GF-D8 (cell line): ENCODE results near the gene GABBR2.

Experiments used
- DNase-seq: peaks from one replicate; lab custom pipeline; 2025; lab: John Stamatoyannopoulos, UW

The GABBR2 gene

DNA sequence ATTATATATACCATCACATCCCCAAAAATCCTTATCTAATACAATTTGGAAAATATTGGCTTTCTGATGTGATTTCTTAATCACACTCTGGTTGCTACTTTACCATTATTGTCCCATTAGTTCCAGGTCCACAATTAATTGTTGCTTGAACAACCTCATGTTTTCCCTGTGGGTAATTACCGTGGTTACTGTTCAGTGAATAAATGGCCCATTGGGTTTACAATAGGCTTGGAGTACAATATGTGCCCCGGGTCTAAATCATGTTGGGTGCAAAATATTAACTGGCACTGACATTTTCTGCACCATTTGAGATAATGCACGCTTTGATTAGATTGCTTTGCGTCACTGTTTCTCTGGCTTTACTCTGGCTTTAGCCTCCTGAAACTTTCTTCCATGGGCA is 163.7 kb downstream of the GABBR2 start:
- DNase-seq = no peak

DNA sequence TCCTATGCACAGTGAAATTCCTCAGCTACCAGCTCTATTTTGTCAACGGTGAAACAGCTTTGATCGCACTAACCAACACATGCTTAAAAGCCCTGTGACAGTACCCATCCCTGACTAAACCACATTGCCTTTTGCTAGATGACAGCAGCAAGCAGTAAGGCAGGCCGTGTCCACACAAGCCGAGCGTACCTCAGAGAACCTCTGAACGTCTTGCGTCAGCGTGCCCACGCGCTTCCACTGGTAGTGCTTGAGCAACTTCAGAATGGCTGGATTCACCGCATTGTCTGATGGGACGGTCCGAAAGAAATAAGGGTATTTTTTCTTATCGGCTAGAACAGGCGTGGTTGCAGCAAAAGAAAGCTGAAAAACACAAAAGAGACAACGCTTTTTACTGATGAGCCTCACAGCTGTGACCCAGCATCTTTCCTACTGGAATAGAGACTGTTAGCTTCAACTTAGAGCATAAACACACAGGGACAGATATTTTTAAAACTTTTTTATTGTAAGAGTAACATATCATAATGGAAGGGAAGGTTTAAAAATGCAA is 167.0 kb downstream of the GABBR2 start:
- DNase-seq = no peak

DNA sequence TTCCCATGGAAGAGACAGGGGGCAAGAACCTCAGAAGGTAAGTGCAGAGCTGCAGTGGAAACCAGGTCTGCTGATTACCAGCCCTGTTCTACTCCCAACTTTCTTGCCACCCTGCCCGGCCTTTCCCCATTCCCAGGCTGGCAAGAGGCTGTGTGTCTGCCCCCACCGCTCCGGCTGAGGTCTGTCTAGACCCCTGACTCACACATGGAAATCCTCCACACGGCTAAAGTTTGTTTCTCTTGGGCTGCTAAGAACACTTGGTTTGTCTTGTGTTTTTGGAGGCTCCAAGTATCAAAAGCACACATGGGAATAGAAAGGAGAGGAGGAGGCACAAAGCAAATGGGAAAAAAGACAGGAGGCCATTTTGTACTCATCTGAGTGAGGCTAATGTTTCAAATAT is 168.3 kb downstream of the GABBR2 start:
- no peak for DNase-seq

DNA sequence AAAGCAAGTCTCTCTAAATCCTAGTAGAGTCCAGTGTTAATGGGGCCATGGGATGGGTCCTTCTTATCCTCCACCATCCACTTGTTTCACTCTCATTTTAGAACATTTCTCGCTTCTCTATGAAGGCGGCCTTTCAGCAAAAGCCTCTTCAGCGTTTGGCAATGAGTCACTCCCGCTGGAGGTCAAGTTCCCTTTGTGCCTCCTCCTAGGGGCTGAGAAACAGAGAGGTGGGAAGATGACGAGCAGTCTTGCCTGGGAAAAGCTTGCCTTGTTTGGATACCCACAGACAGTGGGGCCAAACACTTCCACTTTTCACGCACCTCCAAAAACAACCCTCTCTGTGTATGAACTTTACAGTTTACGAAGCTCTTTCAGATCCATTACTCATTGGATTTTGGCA is 168.8 kb downstream of the GABBR2 start:
- no peak for DNase-seq

DNA sequence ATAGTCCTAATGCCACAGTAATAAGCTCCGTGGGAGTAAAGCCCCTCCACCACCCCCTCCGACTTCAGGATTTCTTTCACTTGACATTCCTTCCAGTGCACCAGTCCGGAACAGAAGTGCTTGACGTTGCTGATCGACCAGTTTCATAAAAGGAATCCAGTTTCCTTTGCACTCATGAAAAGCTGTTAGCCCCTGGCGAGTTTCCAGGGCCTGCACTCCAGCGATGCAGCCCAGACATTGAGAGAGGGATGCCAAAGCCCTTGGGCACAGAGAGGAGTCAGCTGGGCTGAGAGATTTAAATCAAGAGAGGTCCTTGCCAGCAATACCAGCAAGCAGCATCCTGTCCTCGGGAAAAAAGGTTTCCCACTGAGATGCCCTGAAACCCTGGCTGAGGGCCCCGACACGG is 170.1 kb downstream of the GABBR2 start:
- no peak for DNase-seq

DNA sequence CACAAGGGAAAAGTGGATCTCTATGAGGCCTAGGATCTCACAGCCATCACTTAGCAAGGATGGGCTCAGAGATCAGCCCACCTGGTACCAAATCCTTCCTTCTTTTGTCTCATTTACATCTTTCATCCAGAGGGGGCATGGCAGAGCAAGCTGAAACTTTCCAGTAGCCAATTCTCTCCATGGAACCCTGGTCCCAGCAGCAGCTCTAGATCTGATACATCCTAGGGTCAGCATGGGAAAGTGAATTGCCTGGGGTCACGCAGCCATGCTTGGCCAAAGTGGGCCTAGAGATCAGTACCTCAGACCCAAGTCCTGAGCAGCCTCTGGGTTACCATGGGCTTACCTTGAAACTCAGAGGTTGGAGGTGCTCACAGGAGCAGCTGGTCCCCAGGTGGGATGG is 170.5 kb downstream of the GABBR2 start:
- no peak for DNase-seq

DNA sequence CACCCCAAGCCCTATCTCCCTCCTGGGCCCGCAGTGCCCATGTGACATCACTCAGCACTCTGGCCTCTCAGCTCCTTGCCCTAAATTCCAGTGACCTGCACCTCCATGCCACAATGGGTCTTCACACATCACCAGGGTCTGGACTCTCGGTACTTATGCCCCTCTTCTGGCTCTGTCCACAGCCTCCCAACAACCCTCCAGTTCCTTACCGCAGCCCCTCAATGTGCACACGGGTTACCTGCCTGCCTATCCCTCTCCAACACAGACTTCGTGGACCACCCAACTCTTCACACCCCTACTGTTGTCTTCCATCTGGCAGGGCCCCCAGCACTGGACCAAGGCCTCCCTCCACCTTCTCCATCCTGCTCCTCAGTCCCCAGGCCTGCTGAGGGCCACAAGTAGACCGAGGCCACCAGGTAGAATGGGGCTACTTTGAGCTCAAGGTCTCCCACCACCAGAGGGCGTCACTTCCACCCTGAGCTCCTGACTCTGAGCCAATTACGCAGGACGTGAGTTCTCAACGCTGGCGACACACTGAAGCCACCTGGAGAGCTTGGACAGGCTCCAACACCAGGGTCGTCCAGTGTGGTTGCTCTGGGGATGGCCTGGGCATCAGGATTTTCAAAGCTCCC is 172.1 kb downstream of the GABBR2 start:
- DNase-seq = no peak

DNA sequence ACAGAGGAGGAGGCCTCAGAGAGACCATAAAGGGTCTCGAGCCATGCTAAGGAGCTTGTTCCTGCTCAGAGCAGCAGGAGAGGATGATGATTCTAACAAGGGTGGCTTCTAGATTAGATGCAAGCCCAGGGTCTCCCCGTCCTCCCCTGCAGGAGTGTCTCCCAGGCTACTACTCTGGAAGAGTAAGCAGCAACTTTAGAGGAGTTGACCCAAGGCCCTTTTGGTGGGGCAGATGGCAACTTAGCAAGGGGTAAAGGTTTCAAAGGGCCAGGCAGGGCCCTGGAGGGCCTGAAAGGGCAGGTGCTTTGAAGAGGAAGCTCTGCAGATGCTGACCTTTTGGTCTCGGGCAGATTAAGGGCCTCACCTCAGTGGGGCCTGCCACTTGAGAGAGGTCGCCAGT is 174.9 kb downstream of the GABBR2 start:
- no peak for DNase-seq

DNA sequence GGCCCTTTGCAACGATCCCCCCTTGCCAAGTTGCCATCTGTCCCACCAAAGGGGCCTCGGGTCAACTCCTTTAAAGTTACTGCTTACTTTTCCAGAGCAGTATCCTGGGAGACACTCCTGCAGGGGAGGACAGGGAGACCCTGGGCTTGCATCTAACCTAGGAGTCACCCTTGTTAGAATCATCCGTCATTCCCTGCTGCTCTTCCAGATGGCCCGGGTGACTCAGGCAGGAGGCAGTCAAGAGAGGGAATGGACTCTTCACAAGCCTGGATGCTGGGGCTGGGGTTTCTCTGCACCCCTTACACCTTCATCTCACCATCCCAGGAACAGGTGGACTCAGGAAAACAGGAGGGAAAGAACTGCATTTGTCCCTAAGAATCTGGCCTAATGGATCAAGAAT is 175.6 kb downstream of the GABBR2 start:
- no peak for DNase-seq

DNA sequence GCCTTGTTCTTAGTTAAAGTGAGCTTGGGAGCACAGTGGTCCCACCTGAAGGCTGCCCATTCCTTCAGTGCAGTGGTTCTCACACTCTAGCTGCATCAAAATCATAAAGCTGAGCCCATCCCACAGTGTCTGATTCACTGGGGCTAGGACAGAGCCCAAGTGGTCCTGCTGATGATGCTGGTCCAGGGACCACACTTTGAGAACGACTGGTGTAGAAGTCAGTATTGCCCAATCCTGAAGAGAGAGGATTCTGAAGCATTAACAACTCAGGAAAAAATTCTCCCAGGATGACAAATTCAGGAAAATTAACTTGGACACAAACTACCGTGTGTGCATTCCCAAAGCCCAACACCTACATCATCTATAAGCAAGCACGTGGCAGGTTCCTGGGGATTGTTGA is 176.2 kb downstream of the GABBR2 start:
- no peak for DNase-seq

DNA sequence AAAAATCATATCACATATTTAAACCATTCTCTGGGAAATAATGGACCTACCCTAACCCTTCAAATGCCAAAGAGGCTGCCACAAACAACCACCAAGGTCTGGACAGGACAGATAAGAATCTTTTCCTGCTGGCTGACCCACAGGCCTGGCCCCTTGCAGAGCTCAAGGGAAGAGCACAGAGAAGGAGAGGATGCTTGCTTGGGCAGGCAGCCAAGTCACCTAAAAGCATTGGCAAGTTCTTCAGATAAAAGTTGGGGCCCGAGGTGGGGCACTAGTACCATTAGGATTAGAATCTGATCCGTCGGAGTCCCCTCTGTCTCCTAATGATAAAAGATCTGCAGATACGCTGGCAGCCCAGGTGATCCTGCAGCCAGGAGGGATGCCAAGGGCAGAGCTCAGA is 176.6 kb downstream of the GABBR2 start:
- no peak for DNase-seq

DNA sequence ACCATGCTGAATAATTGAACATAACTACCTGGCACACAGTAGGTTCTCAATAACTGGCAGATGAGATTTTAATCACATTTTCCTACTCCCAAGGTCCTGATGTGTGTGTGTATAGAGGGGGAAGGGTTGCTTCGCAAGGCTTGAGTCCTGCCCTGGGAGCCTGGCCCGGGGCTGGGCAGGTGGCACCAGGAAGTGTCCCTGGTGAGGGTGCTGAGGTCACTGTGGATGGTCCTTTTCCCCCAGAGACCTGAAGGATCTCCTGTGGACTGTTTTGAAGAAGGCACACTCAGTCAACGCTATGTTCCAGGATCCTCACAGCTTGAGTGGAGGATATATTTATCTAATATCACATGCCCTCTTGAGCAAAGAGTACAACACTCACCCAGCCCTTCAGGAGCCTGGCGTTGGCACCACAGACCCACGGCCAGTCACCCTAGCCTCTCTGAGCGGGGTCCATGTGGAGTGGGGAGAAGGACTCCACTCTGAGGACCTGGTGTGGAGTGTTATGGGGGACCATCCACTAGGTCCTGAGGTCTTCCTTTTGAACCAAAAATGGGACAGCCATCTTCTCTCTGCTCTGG is 177.8 kb downstream of the GABBR2 start:
- DNase-seq = no peak

DNA sequence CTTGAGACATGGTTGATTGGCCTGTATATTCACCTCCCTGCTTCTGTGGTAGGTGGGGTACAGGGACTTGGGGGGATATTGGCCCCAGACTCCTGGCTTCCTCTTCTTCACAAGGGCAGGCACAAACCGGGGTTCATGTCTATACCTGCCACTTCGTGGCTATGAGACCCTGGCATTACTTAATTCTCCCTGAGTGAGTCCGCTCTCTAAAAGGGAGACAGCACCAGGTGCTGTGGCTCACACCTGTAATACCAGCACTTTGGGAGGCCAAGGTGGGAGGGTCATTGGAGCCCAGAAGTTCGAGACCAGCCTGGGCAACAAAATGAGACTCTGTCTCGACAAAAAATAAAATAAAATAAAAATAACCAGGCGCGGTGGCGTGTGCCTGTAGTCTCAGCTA is 178.5 kb downstream of the GABBR2 start:
- DNase-seq = no peak

DNA sequence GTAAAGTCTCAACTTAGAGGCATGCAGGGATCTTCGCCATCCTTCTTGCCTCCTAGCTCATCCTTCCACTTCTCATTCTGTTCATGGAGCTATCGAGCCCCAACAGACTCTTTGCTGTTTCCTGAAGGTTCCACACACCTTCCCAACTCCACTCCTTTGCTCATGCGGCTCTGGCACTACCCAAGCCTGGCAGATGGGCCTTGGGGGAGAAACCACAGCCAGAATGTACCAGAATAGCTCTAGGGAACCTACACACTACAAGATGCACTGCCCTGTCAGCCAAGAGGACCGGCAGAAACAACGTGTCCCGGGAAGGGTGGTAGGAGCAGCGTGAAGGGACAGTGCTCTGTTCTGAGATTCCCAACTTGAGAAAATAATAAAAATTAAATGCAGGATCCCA is 178.9 kb downstream of the GABBR2 start:
- no peak for DNase-seq

DNA sequence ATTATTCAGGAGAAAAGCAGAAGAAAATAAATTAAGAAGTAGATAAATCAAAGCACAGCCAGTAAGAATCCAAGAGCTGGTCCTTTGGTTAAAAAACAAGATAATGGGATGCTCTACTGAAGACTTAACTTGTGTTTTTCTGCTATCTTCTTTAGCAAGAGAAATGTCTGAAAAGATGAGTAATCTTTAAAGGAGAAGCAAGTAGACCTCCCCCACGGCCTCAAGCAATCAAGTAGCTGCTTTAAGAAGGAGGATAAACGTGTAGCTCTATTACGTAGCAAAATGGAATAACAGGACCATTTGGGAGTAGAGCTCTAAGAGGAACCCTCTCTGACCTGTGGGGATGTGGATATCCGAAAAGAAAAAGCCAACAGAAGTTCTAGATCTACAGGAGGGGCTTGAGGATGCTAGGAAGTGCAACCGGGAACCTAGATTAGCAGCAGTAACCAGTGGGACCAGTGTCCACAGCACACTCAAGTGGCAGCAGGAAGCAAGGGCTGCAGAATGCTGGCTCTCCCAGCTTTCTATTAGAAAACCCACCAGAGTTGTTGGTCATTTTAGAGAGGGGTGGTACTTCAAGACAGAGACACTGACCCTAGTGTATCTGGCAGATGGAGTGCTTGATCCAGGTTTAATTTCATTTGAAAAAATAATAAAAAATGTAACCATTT is 185.4 kb downstream of the GABBR2 start:
- no peak for DNase-seq

DNA sequence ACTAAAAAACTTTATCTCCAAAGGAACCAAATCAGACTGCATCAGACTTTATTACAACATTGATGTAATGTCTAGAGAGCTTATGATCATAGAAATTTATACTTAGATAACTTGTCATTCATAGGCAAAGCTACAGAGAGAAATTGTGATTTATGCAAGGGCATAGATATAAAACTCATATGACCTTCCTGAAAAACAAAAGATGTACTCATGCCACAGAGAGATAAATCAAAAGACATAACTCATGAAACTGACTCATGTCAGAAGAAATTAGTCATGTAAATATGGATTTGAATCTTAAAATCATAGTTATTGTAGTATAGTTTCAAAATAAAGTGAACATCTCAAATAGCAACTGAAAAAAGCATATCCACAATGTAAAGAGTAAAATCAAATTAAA is 186.2 kb downstream of the GABBR2 start:
- DNase-seq = no peak

DNA sequence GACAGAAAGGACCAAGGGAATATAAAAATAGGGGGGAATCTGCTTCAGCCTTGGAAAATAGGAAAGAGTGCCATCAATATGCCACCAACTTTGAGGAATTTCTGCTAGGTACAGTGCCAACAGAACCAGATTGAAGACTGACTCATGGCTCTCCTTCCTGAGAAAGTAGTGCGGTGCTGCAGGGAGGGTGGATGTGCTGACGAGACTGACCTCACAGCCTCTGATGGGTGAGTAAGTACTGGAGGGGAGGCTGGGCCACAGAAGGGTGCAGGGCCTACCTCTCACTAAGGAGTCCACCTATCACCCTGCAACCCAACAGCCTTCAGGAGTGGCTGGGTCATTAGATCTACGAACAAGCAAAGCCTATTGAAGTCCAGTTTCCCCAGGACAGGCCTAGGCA is 187.6 kb downstream of the GABBR2 start:
- DNase-seq = no peak

DNA sequence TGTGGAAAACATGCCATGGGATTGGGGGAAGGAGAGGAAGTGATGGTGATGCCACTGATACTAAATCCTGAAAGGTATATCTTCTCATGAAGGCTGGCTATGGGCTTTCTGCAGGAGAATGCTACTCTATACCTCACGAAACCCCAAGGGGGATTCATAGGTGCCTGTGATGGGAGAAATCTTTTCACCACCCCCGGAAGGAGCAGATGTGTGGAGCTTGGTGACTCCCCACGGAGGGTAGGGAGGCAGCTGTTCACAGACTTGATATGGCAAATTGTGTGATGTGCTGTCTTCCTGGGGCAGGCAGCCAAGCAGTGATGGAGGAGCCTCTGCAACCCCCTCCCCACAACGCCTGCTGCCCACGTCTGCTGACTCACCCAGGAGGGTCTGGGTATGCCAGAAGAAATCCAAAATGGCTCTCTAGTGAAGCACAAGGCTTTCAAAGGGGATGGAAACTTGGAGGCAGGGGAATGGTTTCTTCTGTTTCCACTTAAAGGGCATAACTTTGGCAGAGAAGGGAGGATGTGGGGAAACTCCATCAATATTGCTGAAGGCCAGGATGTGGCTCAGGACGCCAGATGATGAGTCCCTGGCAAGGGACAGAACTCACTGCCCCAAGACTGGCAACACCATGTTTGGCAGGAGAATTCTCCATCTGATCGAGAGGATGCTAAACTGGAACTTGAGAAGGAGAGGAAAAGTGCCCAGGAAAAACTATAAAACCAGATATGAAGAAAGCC is 188.3 kb downstream of the GABBR2 start:
- no peak for DNase-seq

DNA sequence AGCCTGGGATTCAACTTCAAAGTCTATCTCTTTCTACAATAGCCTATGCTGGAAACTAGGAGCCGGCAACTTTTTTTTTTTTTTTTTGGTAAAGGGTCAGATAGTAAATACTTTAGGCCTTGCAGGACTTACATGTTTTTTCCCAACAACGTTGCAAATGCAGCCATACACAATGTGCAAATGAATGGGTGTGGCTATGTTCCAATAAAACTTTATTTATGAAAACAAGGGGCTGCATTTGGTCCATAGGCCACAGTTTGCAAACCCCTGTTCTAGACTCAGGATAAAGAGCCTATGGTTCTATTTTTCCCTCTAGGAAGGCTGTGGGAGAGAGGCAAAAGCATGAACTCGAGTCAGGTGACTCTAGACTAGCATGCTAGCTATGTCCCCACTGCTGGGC is 189.1 kb downstream of the GABBR2 start:
- no peak for DNase-seq

DNA sequence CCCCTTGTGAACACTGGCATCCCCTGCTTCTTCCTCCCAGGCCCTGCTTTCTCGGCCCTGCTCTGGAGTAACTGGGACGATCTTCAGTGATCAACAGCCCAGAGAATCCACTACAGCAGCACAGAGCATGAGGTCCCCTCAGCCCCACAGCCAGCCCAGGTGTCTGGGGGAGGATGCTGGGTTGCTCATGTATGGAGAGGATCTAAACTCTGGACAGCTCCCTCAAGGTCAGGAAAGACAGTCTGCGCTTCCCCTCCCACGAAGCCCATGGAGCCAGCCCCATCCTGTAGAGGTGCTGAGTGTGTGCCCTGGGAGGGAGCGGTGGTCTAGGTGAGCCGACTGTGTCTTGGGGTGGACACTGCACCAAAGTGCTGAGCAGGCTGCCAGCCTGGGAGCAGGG is 190.2 kb downstream of the GABBR2 start:
- no peak for DNase-seq

DNA sequence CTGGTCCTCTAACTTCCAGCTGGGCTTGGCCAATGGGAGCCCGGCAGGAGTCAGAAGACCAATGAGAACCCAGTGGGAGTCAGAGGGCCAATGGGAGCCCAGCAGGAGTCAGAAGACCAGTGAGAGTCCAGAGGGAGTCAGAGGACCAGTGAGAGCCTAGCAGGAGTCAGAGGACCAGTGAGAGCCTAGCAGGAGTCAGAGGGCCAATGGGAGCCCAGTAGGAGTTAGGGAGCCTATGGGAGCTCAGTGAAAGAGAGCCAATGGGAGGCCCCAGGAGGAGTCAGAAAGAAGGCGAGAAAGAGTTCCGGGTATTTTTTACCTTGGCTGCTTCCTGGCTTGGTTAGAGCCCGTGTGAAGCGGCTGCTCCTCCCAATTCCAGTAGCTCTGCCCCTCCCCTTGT is 191.0 kb downstream of the GABBR2 start:
- DNase-seq = no peak

DNA sequence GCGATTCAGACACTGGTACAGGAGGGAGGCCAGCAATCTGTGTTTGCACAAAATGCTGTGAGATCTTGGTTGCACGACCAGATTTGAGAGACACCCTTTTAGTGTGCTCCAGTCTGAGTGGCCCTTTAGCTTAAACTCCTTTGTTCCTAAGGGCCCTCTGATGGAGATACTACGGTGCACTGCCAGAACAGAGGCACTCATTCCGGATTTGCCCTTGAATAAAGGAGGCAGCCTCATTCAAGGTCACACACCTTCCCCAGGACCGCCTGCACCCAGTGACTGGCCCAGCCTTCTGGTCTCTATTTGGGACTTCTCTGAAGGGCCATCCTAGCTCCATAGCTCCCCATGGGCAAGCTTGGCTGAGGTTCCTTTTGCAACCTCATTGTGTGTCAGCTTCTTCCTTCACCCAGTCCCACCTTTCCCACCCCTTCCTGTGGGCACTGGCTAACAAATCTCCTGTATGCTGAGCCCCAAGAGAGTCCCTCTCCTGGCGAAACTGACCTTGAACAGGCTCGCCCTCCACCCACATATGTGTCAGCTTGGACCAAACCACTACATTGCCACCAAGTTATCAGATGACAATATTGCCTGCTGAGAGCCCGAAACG is 191.7 kb downstream of the GABBR2 start:
- no peak for DNase-seq
